ENCODE data around the gene PYROXD2.
"Not testable (repeated sequence)": the region's sequence is repeated elsewhere in the genome, so short reads cannot be mapped to it uniquely, and the experiment has no call there.

PYROXD2 gene

DNA sequence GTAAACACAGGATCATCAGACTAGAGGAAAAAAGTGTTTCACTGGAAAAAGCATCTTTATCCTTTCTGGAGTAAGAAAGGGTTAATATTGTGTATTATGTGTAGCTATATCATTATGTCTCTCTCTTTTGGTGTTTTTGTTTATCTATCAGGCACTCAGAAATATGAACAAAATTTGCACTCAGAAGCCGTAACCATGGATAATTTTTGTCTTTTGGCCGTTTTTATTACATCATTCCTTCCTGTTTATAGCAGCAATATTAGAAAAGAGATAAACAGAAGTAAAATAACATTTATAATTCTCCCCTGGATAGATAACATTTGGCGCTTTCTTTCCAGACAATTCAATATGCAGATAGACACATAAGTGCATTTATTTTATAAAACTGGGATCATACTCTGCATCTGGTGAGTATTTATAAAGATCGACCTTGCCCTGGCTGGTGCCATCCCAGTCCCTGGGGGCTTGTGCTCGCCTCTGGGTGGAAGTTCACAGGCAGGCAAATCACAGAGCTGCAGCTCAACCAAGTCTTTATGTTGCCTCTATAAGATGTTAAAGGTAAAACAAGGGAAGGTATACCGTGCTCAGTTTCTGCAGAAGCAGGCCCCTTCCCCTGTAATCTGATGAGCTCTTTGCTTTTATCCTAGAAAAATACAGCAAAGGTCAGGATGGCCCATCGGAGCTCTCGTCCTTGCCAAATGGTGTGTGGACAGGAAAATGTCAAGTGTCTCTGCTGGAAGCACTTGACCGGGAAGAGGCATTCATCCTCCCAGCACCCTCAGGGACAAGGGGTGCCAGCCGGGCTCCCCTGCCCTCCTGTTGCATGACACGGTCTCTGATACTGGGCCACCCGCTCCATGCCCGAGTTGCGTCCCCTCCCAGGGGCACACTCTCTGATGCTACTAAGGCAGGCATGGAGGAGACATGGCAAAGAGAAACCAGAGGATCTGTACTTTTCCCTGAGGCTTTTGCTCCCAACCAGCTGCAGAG, 43.9 kb downstream of the PYROXD2 start:
- DNase-seq (ENCODE audit: low read depth in 1 of 2, low spot score in 1 of 2), result no peak

DNA sequence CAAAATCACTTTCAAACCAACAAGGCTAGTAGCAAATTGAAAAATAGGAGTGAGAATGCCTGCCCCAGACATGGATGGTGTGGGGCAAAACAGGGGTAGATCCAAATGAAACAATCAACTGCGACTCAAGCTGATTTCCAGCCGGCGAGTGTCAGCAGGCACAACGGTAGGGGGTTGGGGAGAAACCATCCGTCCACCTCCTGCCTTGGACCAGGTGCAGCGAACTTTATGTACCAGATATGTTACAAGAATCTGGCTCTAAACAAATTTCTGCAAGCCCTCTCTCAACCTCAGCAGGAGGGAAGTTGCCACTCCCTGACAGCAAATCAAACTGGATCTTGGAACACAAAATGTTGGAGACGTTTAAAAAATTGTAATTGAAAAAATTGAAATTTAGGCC, 45.2 kb downstream of the PYROXD2 start:
- no peak for DNase-seq (ENCODE audit: low read depth in 1 of 2, low spot score in 1 of 2)

DNA sequence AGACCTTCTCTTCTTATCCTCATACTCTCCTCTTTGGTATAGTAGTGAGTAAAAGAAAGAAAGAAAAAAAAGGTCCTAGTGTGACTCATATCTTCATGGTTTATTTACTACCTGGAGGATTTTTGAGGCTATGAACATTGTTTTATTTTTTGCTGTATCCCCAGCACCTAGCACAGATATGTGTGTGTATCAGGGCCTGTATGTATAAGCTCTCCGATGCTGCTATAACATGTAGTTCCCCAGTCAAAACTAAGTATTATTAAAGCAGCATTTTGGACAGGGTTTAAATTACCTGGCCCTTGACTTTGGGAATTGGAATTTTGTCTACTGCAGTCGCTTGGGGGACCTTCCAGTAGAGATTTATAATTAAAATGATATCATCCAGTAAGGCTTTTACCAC, 46.3 kb downstream of the PYROXD2 start:
- no peak for DNase-seq (ENCODE audit: low read depth in 1 of 2, low spot score in 1 of 2)

DNA sequence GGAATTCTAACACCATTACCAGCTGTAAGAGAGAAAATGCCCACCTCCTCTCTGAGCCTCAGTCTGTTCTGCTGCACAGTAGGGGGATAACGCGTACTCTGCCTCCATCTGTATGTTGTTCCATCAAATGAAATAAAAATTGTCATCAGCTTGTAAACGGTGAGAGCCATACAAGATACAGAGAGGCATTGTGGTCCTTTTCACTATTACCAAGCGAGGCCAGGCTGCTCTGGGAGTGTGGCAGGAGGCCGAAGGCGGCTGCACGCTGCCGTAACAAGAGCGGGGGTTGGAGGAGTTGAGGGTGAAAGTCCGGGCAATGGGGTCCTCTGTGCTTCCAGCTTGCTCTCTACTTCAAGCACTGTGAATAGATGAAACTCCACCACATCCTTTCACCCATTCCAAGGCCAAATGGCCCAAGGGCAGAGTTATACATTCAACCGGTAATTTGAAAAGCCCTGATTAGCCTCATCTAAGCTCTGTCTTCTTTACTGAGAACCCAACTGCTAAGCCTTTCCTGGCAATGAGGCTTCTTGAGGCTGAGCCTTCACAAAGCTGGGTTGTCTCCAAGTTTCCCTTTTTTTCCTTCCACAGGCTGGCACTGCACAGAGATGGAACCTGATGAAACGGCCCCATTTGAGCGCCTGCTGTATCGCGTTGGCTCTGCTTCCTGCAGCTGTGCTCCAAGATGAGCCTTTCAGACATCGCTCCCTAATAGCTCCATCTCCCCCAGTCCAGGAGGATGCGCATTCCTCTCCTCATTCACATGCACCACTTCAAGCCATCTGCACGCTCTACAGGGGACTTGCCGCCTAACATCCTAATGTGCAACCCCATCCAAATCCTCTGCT, 47.2 kb downstream of the PYROXD2 start:
- no peak for DNase-seq (ENCODE audit: low read depth in 1 of 2, low spot score in 1 of 2)

- no peak for DNase-seq (ENCODE audit: low read depth in 1 of 2, low spot score in 1 of 2)
These were observed 48.9 kb downstream of the PYROXD2 start for GRCh38 chr10:98366062-98366530.

DNA sequence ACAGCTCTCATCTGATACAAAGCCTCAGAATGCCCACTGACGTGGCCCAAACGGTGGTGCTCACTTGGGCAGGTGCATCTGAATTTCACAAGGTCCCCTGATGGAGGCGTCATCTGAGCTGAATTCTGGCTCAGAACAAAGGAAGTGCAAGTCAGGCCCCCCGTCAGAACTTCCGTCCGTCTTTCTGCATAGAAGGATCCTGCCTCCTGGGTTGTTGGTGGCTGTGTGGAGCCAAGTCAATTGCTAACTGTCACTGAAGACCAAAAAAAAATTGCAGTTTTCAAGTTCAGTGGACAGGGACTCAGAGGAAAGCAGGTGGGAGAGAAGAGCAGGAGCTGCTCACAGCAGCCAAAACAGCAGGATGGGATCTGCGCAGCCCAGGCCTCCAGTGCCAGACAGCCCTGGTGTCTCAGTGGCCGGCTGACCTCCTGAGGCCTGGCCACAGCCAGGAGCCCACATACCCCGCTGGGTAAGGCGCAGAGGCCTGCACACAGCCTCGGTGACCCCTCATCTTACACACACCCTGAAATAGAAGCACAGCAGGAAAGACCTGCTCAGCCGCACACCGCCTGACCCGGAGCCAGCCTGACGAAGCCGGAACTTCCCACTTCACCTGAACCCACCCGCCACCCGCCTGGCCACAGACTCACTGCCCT, 49.4 kb downstream of the PYROXD2 start:
- no peak for DNase-seq (ENCODE audit: low read depth in 1 of 2, low spot score in 1 of 2)

DNA sequence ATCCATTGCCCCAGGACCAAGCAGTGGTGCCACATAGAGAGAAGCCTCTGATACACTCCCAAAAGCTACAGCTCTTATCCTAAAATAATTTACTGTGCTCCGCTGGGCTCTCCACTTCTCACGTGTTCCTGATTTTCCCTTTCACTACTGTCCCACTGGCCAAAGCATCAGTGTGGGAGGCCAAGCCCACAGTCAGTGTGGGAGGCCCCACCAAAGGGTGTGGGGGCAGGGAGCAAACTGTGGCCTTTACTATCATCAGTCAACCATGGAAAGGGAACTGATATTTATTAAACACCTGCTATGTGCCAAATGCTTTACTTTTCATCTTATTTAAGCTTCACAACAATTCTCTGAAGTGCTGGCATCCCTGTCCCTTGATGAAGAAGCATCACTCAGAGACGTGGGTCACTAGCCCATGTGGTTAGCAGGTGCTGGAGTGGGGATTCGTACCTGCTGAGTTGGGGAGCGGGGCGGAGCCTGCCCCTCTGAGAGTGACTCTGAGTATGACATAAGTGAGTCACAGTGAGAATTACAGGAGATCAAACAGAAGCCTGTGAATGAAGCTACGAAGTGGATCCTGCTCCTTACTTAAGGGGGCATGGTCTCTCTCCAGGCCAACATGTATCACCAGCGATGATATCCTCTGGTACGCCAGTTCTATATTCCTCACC, 50.4 kb downstream of the PYROXD2 start:
- DNase-seq (ENCODE audit: low read depth in 1 of 2, low spot score in 1 of 2), result no peak

- DNase-seq (ENCODE audit: low read depth in 1 of 2, low spot score in 1 of 2), result no peak
These were observed 51.8 kb downstream of the PYROXD2 start for GRCh38 chr10:98363220-98363619.

DNA sequence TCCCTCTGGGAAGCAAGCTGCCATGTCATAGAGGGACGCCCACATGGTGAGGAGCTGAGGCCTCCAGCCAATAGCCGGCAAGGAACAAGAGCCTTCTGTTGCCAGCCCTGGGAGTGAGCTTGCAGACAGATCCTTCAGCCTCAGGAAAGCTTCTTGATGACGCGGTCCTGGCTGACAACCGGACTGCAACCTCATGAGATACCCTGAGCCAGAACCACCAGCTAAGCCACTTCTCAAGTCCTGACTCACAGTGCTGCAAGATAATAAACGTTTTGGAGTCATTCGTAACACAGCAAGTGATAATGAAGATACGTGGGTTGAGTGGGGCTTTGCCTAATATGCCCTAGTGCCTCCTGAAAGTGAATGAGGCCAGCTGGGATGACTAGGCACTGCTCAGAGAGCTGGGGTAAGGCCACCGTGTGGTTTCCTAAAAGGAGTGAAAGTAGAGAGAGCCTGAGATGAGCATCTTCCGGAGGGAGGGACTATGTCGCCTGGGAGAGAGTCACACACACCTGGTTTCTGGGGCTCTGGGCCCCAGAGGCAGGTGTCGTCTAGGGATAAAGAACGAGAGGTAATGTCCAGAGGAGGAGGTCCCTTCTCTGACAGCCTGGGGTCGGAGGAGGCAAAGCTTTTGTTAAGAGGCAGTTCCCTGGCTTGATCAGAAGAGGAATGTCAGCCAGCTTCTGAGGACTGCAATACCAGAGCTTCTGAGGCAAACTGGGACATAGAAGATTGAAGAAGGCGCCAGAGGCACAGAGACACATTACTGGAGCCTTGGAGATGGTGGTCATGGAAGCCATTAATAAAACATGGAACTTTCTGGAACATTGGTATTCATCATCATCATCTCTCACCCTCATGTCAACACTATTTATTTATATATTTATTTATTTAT, 53.6 kb downstream of the PYROXD2 start:
- DNase-seq (ENCODE audit: low read depth in 1 of 2, low spot score in 1 of 2), result no peak

DNA sequence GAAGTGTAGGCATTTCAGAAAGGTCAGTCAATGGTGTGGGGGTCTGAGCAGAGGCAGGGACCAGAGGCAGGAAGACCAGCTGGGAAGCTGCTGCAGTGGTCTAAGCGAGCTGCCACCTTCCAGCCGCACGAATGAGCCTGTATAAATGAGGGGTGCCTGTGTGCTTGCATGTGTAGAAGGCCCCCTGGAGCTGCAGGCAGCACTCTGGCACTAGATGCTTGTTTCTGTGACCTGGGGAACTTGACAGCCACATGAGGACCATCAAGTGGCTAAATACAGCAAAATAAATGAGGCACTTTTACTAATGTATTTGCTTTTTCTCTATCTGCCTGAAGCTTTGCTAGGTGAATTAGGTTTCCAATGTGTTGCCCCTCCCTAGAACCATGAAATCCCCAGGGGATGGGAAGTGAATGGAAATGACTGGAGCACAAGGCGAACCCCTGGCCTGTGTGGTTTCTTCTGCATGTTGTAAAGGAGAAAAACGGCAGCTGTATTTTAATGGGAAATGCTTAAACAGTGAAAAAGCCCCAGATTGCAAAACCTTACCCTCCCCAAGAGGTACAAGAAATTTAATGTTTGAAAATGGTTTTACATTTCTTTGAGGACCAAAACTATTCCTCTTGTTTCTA, 57.7 kb downstream of the PYROXD2 start:
- DNase-seq (ENCODE audit: low read depth in 1 of 2, low spot score in 1 of 2), result no peak

- no peak for DNase-seq (ENCODE audit: low read depth in 1 of 2, low spot score in 1 of 2)
These were observed 60.5 kb downstream of the PYROXD2 start for GRCh38 chr10:98354491-98354890.

- DNase-seq (ENCODE audit: low read depth in 1 of 2, low spot score in 1 of 2), result no peak
These were observed 61.8 kb downstream of the PYROXD2 start for GRCh38 chr10:98353170-98353569.

DNA sequence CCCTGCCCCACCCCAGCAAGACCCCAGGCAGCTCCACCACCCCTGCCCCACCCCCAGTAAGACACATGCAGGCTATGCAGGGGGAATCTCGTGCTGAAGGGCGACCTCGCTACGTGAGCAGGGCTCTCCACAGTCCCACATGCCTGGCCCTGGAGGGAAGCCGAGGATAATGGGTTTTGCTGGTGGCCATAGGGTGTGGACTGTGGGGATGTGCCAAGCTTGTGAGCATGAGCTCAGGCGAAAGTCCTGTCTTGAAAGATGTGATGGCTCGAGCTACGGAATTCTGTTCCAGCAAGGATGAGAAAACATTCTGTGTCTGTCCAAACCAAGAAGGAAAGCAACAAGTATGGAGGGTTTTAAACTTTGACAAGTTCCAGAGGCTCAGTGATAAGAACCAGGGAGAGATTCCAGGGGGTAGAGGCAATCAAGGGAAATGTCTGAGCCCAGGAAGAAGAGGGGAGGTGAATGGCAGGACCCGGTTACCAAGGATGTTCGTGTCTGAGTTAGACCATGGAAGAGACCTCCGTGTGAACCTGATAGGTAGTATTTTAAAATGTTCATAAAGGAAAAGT, 63.1 kb downstream of the PYROXD2 start:
- DNase-seq (ENCODE audit: low read depth in 1 of 2, low spot score in 1 of 2), result no peak

GRCh38 chr10:98349508-98349922, 65.5 kb downstream of the PYROXD2 start:
- DNase-seq (ENCODE audit: low read depth in 1 of 2, low spot score in 1 of 2), result no peak

- no peak for DNase-seq (ENCODE audit: low read depth in 1 of 2, low spot score in 1 of 2)
These were observed 68.1 kb downstream of the PYROXD2 start for GRCh38 chr10:98346847-98347246.

DNA sequence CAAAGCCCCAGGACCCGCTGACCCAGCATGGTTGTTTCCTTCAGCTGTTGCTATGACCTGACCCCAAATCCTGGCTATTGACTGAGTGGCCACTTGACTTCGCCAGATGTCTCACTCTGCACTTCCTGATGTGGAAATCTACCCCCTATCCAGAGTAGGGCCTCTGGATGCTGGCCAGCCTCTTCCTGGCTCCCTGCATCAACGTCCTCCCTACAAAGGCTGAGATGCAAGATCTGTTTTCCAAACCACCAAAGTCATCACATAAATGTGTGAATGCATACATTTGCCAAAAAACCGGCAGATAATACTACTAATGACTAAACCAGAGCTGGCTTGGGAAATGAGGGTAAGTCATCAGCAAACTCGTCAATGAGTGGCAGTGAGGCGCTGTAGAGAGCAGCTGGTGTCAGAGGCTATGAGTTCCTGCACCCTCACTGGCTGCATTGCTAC, 70.4 kb downstream of the PYROXD2 start:
- DNase-seq (ENCODE audit: low read depth in 1 of 2, low spot score in 1 of 2), result no peak

- DNase-seq (ENCODE audit: low read depth in 1 of 2, low spot score in 1 of 2), result not testable (repeated sequence)
These were observed 73.3 kb downstream of the PYROXD2 start for GRCh38 chr10:98341701-98342100.

- no peak for DNase-seq (ENCODE audit: low read depth in 1 of 2, low spot score in 1 of 2)
These were observed 74.1 kb downstream of the PYROXD2 start for GRCh38 chr10:98340940-98341310.

All from stimulated activated CD4-positive, alpha-beta T cell treated with anti-CD3 and anti-CD28 coated beads, Interleukin-15, amount 100 ng/mL, for 1 hour (primary cell).